ENCODE data around the gene ZNF565.
"Not testable (repeated sequence)": the region's sequence is repeated elsewhere in the genome, so short reads cannot be mapped to it uniquely, and the experiment has no call there.

ZNF565 gene

DNA sequence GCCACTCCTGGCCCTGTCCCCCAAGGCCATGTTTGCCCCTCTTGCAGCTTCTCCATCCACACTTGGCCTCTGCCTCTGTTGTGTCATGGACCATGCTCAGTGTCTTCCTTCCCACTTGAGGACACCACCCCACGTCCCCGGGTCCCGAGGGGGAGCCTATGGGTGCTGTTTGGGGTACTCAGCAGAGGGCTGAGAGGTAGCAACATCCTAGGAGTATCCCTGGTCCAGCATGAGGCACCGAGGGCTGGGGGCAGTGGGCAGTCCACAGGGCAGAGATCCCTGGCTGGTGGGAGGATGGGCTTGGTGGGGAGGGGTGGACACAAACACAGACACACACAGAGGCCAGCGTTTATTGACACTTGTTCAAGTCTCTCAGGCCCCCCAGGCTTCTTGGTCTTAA lies 63.9 kb downstream of the ZNF565 start:
- DNase-seq (ENCODE audit: low read depth in 2 of 2): no peak

GRCh38 chr19:36149673-36150406 lies 64.6 kb downstream of the ZNF565 start:
- no peak for DNase-seq (ENCODE audit: low read depth in 2 of 2)

GRCh38 chr19:36144624-36145023 lies 69.8 kb downstream of the ZNF565 start:
- DNase-seq (ENCODE audit: low read depth in 2 of 2): no peak

DNA sequence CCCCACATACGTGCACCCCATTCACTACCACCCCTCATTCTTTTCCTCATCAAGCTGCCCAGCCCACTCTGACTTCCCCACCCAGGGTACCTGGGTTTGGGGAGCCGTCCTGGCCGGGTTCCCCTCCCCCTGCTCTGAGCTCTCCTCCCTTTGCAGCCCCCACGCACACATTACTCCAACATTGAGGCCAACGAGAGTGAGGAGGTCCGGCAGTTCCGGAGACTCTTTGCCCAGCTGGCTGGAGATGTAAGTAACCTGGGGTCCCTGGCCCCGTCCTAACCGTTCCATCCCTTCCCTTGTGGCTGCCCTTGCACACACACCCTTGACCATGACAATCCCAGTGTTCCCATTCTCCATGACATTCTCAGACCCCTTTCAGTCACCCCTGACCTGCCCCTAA lies 72.0 kb downstream of the ZNF565 start:
- DNase-seq (ENCODE audit: low read depth in 2 of 2): no peak

DNA sequence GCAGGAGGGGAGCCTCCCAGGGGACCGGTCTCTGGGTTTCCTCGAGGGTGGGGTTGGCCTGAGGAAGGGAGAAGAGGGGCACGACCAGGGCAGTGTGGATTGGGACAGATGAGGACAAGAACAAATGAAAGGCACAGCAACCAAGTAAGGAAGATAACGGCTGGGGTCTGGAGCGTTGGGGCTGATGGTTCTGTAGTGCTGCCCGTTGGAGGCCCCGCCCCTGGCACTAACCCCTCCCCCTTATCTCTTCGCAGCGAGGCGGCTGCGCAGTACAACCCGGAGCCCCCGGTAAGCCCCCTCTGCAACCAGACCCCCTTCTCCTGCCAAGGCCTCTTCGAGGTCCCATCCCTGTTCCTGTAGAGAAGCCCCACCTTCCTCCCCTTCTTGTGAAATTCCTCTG lies 72.4 kb downstream of the ZNF565 start:
- no peak for DNase-seq (ENCODE audit: low read depth in 2 of 2)

DNA sequence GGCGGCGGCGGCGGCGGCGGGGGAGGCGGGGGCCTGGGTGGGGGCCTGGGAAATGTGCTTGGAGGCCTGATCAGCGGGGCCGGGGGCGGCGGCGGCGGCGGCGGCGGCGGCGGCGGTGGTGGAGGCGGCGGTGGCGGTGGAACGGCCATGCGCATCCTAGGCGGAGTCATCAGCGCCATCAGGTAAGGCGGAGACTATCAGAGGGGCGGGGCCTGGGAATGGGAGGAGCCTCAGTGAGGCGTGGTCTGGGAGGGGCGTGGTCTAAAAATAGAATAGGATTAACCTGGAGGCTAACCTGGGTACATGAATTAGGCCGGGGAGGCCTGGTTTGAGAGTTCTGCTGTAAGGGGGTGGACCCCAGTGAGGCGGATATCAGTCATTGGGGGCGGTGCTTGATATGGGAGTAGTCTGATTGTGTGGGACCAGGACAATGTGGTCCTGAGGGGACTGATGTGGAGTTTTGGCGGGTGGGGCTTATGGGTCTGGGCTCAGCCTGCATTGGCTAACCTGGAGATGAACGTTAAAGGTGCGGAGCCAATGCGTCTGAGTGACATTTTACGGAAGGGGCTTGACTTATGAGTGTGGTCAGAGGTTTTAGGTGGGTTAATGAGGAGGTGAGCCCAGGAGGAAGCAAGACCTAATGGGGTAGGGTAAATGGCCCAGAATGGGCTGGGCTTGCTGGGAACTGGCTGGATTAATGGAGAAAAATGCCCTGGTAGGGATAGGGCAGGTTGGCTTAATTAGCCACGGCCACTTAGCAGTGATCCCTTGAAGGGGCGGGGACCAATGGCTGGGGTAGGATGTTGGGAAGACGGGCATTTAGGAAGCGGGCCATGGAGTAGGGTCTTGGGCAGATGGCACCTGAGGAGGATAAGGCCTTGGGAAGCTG lies 73.2 kb downstream of the ZNF565 start:
- DNase-seq (ENCODE audit: low read depth in 2 of 2): peak; percentile 80 to 86

DNA sequence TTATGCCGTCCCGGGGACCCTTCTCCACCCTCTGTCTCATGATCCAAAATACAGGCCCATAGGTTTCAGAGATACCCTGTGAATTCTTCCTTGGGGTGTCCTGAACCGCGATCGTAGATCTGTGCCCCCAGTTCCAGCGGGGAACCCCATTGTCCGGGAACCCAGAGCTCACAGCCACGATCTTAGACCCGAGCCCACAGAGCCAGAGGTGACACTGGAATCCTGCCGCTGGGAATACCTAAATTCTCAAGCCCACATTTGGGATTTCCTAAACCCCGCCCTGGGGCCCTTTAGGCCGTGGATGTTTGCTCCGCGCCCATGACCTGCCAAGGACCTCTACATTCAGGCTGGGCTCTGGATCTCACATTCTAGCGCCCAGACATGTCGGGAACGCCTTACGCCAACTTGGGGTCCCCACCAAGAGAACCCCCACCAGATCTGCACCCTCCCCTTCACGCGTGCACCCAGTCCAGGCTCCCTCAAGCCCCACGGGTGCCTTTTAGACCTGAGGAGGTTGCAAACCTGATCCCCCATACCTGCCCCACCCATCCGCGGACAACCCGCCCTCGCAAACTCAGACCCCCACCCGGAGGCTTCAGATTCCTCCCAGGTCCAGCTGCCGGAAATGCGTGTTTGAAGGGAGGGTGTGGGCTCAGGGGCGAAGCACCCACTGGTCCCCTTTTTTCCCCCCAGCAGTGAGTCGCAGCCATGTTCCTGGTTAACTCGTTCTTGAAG lies 74.0 kb downstream of the ZNF565 start:
- DNase-seq (ENCODE audit: low read depth in 2 of 2): peak; percentile 14 to 41

DNA sequence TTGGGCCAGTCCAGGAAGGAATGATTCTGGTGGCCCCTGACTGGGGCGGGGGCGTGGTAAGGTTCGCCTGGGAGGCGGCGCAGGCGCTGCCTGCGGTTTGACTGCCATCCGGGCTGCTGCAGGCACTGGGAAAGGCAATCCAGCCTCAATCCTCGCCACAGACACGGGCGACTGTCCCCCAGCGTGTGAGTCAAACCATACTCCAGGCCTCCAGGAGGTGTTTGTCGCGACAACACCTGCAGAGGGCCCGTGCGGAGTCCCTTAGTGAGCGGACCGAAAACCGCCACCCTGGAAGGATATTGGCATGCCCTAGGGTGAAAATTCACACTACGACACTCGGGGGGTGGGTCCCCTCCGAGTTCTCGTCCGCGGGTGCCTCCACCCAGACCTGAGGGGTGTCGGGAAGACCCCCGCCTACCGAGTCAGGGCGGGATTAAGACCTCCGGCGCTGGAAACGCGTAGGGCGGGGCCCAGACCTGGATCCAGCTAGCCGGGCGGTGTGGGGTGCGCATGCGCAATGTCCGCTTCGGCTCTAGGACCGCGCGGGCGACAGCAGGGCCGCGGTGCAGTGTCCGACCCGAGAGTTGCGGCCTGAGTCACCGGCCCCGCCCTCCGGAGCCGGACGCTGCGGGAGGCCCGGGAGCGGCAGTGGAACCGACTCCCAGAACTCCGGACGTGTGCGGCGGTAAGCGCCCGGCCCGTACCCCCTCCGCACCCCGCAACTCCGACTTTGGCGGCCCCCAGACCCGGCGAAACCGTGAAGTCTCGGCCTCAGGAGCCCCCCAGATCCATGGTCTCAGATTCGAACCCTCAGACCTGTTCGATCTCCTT lies 74.8 kb downstream of the ZNF565 start, which contains the start of gene CAPNS1:
Gene CAPNS1, plus strand, starts transcription at position 594 of the 831 bp plus-strand sequence. CDS start 946 bp downstream, outside the sequence.
- DNase-seq (ENCODE audit: low read depth in 2 of 2): peak; percentile 93 to 95

DNA sequence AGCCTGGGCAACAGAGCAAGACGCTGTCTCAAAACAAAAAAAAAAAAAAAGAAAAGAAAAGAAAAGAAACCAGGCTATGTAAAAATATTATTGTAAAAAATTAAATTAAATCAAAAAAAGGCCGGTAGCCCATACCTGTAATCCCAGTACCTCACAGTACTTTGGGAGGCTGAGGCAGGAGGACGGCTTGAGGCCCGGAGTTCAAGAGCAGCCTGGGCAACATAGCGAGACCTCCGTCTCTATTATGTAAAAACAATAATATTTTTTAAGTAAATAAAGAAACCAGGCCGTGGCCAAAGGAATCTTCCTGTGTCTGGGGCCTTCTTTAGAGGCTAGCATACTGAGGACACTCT lies 75.4 kb downstream of the ZNF565 start:
- DNase-seq (ENCODE audit: low read depth in 2 of 2): no peak

GRCh38 chr19:36136964-36137686 lies 77.3 kb downstream of the ZNF565 start:
- no peak for DNase-seq (ENCODE audit: low read depth in 2 of 2)

- DNase-seq (ENCODE audit: low read depth in 2 of 2): not testable (repeated sequence)
Measured at GRCh38 chr19:36134867-36135266, 79.6 kb downstream of the ZNF565 start.
